C1 segment of cervical spinal cord (tissue), 14 donors: ENCODE results near the gene FBXW7.

ENCODE experiments used
- DNase-seq, 14 donors: peaks; one replicate each; lab custom pipeline; 2025; lab: John Stamatoyannopoulos, UW

Gene FBXW7

GRCh38 chr4:152430507-152430906 is 105.4 kb downstream of the FBXW7 start:
- no peak for DNase-seq

GRCh38 chr4:152427981-152428380 is 107.9 kb downstream of the FBXW7 start:
- no peak for DNase-seq

GRCh38 chr4:152424977-152425376 is 110.9 kb downstream of the FBXW7 start:
- no peak for DNase-seq

- DNase-seq, result no peak
Observed at GRCh38 chr4:152424396-152424795, 111.5 kb downstream of the FBXW7 start.

- DNase-seq, result no peak
Observed at GRCh38 chr4:152422817-152423320, 113.0 kb downstream of the FBXW7 start.

GRCh38 chr4:152421576-152421975 is 114.3 kb downstream of the FBXW7 start:
- DNase-seq, result no peak

- no peak for DNase-seq
Observed at GRCh38 chr4:152419809-152420208, 116.1 kb downstream of the FBXW7 start.

GRCh38 chr4:152417673-152418072 is 118.2 kb downstream of the FBXW7 start:
- DNase-seq, result no peak

- no peak for DNase-seq
Observed at GRCh38 chr4:152415980-152416379, 119.9 kb downstream of the FBXW7 start.

GRCh38 chr4:152408514-152409327 is 127.2 kb downstream of the FBXW7 start:
- DNase-seq, result peak in 1 of 14 donors; percentile 11

GRCh38 chr4:152401424-152401823 is 134.5 kb downstream of the FBXW7 start:
- DNase-seq, result no peak

- DNase-seq, result no peak
Observed at GRCh38 chr4:152399246-152399645, 136.6 kb downstream of the FBXW7 start.

- no peak for DNase-seq
Observed at GRCh38 chr4:152398060-152398459, 137.8 kb downstream of the FBXW7 start.

- no peak for DNase-seq
Observed at GRCh38 chr4:152394791-152395190, 141.1 kb downstream of the FBXW7 start.

GRCh38 chr4:152392079-152392478 is 143.8 kb downstream of the FBXW7 start:
- DNase-seq, result no peak

- DNase-seq, result no peak
Observed at GRCh38 chr4:152390216-152390615, 145.7 kb downstream of the FBXW7 start.

GRCh38 chr4:152389359-152389758 is 146.5 kb downstream of the FBXW7 start:
- DNase-seq, result no peak

- no peak for DNase-seq
Observed at GRCh38 chr4:152385551-152385950, 150.3 kb downstream of the FBXW7 start.

- no peak for DNase-seq
Observed at GRCh38 chr4:152382057-152382785, 153.7 kb downstream of the FBXW7 start.

GRCh38 chr4:152380919-152381318 is 155.0 kb downstream of the FBXW7 start:
- no peak for DNase-seq

- DNase-seq, result no peak
Observed at GRCh38 chr4:152380185-152380584, 155.7 kb downstream of the FBXW7 start.

GRCh38 chr4:152374606-152375285 is 161.1 kb downstream of the FBXW7 start:
- no peak for DNase-seq
